Activated CD4-positive, alpha-beta T cell treated with anti-CD3 and anti-CD28 coated beads, Interleukin-2, Interleukin-4, amounts not matched to agents 100 ng/mL and 50 ng/mL, durations not matched to agents 16 hours and 8 hours (primary cell): ENCODE data around the gene TMEM207.
"Not testable (repeated sequence)": the region's sequence is repeated elsewhere in the genome, so short reads cannot be mapped to it uniquely, and the experiment has no call there.

ENCODE experiments used
- DNase-seq: peaks from one replicate; pipeline ENCODE4 v3.0.0-alpha.2; 2020; ENCODE audit warnings: low spot score

Gene TMEM207

DNA sequence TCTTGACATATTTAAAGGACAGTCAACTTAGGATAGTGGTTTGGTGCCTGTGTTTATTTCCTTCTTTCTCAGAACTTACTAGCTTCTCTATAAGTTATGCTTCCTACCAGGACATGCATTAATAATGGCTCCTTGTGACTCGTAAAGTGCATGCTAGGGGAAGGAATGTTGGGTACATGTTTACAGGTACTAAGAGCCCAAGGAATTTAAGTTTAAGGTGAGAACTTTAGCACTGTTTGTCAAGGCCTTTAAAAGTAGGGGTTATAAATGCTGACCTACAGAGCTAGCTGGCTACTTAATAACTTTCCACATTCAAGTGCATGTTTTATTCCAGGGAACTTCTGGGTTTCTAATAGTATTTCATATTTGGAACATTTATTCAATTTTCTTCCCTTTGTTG, at the start of gene TMEM207:
TSS of gene TMEM207 (minus strand) at position 101 of the 400 bp plus-strand sequence. CDS start at position 9, 92 bp downstream.
- no peak for DNase-seq

DNA sequence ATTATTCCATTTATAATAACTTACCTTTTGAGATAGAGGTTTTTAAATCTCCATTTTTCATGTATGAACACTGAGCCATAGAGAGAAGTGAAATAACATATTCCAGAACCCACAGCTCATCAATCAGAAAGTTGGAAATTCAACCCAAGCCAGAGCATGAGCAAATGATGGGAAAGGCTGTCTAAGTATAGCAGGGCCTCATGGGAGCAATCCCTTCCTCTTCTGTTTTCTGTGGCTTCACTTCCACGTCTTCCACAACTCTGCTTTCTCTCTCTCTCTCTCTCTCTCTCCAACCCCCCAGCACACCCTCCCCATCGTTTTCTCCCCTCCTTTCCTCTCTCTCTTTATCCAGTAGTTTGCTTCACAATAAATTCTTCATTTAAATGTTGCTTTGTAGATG, 49.4 kb upstream of the TMEM207 start:
- no peak for DNase-seq

DNA sequence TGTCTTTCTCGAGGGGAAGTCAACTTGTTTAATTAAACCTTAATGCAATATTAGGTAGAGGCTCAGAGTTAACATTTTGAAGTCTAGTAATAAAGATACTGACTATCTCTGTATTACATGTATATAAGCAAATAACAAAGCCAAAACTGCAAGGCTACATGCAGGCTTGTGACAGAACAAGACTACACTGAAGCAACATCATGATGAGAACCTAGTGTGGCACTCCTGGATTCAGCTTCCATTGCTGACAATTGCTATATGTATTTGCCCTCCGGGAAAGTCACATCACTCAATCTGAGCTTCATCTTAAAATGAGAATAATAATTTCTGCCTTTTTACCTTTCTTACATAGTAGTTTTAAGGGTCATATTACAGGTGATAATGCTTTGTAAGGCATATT, 48.6 kb upstream of the TMEM207 start:
- DNase-seq, result no peak

DNA sequence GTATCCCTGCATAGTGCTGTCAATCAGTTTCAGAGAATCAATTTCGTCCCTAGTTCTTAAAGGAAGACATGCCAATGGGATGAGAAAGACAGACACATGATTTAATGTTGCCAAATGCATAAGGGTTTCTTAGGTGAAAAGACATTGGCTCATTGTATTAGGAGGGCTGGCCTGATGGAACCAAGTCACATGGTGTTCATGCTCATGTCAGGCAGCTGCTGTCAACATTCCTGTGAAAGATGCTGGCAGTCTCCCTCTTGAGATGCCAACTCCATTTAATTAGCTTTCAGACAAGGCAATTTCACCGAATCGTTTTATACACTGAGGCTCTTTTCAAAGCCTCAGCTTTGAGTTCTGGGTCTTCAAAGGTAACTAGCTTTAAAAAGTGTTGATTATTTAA, 48.1 kb upstream of the TMEM207 start:
- no peak for DNase-seq

DNA sequence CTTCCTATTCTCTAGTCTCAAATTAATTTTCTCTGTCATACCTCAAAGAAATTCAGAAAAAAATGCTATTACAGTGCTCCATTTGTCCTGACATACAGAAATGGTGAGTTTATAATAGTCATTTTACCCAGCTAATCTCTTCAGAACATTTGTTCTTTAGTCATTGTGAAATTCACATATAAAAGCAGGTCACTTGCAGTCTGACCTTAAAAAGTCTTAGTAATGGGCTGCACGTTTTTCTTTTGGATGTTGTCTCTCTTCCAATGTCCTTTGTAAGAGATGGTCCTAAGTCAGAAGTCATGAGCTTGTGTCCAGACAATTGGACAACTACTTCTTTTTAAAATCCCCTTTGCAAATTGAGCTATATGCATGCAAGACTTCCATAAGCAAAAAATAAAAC, 47.2 kb upstream of the TMEM207 start:
- no peak for DNase-seq

DNA sequence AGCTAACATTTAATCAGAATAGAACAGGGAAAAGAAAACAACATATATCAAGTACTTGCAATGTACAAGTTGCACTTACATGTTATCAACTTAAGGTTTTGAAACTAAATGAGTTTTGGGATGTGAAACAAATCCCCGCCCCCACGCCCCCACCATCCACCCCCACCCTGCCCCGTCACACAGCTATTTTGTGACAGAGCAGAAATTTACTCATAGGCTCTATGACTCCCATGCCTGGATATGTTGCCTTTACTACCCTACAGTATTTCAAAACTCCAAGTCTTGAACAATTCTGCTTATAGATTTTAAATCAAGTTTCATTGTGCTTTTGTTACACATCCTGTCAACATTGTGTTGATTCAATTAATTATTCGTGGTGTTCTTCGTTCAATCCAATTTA, 46.1 kb upstream of the TMEM207 start:
- no peak for DNase-seq

DNA sequence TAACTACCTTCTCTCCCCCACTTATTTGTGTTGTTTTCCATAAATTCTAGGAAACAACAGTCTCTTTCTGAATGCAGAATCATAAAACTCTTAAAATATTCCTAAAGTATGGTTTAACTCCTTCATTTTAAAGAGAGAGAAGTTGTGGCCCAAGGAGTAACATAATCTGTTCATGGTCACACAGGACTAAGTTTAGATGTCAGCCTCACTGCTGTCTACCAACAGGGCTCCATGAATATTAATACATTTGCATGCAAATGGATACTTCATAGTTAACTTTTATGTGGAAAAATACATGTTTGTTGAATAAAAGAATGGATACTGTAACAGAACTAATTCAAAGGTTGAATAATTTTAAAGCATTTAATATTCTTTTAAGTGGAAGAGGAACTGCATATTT, 45.7 kb upstream of the TMEM207 start:
- no peak for DNase-seq

DNA sequence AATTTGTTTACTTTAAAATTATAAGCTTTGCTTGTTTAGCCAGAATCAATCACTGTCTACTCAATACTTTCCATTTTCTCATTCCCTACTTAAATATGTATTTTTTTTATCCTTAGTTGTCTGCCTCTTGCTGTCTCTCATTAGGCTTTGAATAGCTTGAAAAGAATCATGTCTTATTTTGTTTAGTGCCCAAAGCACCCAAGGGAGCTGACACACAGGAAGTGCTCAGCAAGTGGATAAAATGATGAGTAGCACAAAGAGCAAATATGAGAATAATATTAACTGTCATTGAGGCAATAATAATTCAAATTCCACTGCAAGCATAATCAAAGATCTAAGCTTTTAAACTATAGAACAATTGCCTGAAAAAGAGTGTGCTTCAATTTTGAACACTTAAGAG, 45.2 kb upstream of the TMEM207 start:
- DNase-seq, result no peak

DNA sequence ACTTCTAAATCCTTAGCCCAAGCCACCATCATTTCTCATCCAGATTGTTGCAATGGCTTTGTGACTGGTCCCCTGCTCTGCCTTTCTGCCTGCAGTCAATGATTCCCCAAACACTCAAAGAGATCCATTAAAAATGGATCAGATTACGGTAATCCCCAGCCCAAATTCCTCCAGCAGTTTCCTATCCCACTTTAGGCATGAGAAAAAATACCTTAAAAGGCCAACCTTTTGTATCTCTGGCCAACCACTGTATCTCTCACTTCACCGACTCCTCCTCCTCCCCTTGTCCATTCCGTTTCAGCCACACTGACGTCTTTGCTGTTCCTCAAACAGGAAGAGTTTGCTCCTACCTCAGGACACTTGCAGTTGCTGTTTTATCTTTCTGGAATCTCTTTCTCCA, 43.3 kb upstream of the TMEM207 start:
- DNase-seq, result no peak

DNA sequence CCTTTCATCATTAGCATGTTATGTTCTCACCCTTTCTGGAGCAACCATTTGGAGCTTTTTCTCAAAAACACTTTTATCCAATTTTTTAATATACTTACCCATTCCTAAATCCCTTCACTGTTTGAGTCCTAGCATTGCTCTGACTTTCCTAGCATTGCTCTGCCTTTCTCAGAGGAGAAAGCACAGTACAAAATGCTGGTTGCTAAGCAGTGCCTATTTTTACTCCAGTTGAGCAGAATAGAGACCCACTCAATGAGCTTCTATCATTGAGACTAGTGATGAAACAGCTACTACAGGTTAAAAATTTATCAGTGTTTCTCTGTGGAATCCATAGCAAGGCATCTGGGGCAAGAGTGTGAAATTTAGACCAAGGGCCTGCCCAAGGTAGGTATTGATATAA, 42.4 kb upstream of the TMEM207 start:
- no peak for DNase-seq

DNA sequence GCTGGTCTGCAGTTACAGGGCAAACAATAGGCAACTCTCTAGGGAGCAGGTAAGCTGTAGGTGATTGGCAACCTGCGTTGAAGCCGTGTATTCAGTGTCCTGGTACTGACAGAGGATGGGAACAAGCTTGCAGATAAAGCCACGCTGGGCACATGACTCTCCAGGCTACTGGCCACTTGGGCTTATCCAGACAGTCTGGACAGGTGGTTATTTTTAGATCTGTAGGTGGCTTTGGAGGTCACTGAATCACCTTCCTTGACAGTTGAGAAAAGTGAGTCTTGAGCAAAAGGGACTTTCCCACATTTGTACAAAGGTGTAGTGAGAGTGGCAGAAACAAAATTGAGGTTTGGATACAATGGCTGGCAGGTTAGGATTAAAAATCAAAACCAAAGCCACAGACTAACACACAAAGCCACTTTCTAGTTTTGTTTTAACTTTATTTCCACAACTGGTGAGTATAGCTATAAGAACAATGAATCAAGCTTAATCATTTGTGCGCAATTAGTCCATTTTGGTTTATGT, 41.9 kb upstream of the TMEM207 start:
- DNase-seq, result peak; percentile 81

DNA sequence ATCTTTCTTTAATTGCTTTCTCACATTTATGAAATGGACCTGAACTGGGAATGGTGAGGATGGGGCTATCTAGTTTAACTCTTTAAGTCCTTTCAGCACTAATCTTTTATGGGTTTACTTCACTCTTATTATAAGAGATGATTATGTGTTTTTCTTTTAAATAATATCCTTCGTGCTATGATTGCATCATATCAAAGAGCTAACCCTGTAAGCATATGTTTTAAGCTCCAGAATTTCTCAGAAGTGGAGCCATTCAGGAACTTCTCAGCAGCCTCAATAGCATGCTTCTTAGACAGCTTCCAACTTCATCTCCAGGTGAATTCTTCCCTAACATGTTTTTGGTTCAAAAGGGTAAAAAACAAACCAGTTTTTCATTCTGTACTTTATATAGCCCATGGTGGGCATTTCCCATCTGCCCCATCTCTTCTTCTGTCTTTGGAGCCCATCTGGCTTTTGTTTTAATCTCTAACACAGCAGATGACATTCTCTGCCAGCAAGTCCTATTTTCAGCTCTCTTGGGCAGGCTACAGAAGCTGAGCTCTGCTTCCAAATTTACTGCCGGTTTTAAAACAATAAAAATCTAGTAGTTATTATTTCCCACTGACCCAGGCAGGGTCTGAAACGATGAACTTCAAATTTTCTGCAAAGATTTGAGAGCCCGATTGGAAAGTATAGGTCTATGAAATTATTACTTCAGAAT, 37.4 kb upstream of the TMEM207 start:
- no peak for DNase-seq

DNA sequence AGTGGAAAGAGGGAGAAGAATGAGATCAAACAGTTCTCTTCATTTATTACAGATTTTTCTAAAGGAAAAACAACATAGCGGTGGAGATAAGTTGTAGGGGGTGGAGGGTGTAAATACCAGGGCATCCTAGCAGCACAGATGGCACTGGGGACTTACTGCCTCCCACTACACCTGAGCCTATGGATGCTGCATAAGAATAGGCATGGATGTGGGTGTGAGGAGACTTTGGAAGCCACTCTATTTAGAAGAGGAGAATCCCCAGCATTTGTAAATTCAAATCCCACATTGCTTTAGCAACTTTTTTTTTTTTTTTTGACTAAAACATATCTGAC, 36.8 kb upstream of the TMEM207 start:
- no peak for DNase-seq

DNA sequence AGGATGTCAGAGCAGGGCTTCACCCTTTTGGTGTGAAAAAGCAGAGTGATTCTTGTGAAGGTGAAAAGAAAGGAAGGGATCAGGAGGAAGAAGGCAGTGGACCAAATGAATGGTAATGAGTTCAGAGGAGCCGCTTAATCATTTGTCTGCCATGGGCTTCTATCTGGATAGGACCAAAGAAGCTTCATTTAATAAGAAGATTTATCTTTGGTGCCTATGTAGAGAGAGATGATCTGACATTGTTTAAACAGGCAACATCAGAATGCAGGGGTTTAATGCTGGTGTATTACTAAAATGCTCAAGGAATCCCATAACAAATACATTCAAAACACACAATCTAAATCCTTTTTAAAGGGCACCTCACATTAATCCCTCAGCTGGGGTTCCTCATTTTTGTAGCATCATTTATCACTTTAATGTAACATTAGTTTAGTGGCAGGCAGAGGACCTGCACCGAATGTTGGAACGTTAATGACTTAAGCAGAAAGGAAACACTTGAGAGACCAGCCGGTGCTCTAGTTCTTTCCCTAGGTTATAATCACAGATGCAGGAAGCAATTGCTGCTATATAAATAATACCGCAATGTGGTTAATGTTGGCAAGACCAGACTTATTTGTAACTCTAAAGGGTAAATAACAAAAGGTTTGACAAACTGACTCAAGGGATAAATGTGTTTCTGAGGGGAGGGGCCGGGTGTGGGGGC, 36.3 kb upstream of the TMEM207 start:
- no peak for DNase-seq

DNA sequence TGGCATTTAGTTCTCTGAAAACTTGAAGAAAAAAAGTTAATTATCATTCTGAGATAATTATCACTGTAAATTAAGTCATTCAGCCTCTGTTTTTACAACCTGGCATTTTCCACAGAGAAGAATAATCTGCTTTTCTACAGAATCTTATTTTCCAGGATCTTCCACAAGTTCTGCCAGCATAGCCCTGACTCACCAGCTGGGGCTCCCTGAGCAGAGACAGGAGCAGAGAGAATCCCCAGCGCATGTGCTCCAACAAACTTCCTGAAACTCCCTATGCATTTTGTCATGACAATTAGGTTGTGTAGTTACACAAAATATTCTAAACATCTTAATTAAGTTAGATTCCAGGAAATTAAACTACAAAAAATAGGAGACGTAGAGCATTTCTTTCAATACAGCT, 32.1 kb upstream of the TMEM207 start:
- DNase-seq, result no peak

DNA sequence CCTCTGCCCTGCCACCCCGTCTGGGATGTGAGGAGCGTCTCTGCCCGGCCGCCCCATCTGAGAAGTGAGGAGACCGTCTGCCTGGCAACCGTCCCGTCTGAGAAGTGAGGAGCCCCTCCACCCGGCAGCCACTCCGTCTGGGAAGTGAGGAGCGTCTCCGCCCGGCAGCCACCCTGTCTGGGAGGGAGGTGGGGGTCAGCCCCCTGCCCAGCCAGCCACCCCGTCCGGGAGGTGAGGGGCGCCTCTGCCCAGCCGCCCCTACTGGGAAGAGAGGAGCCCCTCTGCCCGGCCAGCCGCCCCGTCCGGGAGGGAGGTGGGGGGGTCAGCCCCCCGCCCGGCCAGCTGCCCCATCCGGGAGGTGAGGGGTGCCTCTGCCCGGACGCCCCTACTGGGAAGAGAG, 23.6 kb upstream of the TMEM207 start:
- DNase-seq, result not testable (repeated sequence)

DNA sequence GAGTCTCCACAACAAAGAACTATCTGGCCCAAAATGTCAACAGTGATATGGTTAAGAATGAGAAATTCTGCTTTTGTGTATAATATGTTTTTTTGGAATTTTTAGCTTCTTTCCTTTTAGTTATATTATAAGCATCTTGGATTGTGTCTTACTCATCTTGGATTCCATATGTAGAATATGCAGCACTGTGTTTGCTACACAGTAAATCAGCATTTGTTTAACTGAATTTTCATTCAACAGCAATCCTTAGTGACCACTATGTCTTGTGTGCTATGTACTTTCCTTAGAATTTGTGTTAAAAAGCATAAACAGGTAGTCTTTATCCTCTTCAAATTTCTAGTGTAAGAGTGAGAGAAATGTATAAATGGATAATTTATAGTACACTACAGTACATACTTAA, 18.2 kb upstream of the TMEM207 start:
- no peak for DNase-seq

DNA sequence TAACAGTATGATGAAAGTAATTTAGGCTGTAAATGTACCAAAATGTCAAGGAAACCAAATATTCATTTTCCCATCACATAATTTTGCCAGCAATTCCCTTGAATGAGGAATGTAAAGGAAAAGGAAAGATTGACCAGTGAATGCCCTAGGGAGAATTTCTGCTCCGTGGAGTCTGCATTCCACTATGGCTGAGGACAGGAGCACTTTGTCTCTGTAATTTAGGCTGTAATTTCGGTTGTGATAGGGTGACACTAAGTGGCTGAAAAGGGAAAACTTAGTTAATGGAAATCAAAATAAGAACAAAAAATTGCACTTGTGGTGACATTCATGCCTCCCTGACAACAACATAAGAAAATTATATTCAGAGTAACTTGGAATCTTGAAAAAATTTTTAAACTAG, 8.3 kb upstream of the TMEM207 start:
- DNase-seq, result no peak

DNA sequence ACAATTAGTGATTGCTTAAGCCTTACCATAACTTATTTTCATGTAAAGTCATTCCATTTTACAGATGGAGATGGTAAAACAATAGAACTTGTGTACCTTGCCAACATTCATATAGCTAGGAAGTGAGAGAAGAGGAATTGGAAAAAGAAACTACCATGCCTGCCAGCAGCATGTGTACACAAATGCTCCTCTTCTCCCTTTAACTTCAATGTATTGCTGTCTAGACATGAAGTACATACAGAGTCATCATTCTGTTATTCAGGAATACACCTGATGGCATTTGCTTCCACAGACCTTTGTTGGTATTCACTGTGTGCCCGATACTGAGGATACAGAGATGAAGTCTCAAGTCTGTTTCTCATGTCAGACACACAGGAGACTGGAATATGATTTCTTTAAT, 7.1 kb upstream of the TMEM207 start:
- DNase-seq, result no peak

DNA sequence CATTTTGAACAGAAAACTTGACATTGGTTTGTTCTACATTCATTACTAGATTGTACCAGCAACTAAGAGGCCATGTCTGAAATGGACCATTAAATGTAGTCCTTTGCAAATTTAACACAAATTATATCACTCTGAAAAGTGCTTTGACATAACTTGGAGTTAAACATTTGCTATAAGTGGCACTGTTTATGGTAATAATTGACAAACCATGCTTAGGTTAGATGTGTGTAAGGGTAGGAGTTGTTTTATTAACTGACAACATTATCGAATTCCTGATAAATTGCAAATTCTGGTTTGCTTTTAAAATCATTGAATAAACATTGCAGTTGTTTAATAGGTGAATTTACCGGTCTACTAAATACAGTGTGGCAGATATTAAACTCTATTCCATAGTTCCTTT, 6.1 kb upstream of the TMEM207 start:
- DNase-seq, result no peak

DNA sequence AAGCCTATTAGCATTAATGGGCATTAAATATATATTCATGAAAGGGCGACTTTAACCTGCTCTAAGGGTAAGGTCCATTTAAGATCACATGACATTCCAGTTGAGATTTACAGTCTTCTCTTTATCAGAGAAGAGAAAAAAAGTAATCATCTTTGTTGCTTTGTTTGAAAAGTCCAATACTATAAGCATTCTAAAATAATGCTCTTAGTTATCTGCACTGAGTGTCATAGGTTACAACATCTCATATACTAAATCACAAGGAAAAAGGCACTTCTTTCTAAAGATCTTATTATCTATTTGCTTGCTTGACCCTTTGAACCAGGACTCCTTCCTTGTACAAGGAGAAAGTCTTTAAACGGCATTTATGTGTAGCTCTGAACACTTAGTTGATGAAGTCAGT, 1.4 kb downstream of the TMEM207 start:
- DNase-seq, result no peak

DNA sequence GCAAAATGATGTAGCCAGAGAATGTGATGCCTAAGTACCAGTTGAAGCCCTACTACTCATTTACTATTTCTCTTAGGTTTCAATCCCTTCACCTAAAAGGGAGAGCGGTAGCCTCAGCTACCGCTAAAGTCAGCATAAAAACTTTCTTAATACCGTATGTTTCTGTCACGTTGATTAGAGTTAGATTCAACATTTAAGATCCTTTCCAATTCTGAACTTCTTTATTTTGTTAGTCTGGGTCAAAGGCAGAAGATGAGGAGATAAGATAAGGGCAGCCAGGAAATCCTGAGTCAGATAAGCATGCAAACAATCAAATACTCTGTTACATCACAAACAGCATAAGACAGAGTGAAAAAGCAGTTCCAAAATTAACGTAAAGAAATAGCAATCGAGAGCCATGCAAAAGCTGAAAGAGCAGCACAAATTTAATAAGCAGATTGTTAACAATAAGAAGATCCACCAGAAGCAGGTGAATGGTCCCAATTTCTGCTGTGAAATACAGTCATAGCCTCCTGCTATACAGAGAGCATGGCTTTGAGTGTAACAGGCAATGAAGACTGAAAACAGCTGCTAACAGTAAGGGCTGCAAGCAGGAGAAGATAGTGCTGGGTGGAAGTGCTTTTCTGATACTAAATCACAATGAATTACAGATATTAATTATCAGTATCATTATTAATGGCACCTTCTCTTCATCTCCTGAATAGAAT, 3.0 kb downstream of the TMEM207 start:
- no peak for DNase-seq

DNA sequence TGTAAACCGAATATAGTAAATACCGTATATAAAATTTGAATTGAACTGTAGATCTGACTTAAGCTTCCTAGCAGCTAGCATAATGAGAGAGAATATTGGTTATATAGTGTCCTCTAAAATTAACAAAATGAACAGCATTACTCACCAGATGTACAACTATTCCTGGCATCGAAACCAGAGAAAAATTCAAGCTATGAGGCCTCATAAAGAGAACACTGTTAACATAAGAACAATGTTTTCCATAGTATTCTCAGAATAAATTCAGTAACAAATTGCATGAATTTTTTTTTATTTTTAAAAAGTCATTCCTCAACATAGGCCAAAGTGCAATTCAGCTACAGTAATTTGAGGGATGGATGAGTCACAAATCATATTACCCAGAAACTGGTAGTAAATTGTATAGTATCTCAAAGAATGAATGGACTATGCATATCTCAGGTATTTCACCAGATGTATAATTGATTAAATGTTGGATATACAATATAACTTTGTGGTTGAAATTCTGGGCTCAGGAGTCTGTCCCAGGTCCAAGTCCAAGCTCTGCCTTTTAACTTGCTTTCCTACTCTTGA, 5.0 kb downstream of the TMEM207 start:
- DNase-seq, result no peak
